GM21619 (cell line): ENCODE data around the gene RAI1.

ENCODE experiments used
- ATAC-seq: cut with Tn5 transposase; IDR thresholded peaks from one replicate; pipeline ENCODE4 v1.9.1; 2021; ENCODE audit not compliant: unreplicated experiment

The RAI1 gene

DNA sequence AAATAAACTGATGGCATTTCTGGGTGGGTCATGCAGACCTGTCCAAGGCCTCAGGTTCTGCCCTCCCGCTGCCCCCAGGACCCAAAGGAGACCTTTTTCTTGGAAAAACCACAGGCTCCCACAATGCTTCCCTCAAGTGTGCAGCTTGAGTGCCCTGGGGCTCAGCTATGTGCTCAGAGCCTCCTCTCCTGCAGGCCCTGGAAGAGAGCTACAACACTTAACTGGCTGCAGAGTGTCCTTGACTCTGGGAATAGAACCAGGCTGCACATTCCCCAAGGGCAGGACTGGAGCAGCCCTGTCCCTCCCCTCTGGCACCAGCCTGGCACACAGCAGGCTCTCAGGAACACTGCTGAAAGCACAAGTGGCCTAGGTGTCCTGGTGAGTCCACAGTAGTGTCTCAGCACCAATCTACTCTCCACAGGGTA lies 160.4 kb downstream of the RAI1 start:
- ATAC-seq, result no peak

DNA sequence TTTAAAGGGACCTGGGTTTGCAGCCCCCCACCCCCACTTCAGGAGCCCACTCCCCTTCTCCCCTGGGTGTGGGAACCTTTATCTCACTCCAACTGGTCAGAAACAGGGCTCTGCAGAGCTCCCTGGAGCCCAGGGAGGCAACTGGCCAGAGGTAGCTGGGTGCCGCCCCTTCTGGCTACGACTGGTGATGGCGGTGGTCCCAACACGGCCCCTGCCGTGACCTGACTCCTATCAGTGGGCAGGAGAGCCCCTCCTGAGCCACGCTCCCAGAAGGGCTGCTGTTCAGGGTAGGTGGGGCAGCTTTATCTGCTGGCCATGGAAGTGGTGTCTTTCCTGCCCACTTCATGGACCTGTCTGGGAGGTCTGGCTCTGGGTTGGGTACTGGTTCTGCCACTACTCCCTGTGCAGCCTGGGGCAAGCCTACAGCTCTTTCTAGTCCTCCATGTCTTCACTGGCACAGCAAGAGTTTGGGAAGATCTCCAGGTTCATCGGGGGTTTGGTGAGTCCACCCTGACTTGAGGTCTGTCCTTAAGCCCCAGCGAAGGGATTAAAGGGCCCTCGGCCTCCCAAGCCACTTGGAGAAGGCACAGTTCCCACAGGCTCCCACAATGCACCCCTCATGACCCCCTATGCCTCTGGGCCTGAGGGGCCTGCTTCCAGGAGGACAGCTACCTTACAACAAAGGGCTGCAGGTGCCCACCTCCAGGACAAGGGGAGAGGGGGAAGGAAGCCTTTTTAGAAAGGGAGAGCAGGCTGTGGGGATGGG lies 161.0 kb downstream of the RAI1 start:
- ATAC-seq, result no peak

DNA sequence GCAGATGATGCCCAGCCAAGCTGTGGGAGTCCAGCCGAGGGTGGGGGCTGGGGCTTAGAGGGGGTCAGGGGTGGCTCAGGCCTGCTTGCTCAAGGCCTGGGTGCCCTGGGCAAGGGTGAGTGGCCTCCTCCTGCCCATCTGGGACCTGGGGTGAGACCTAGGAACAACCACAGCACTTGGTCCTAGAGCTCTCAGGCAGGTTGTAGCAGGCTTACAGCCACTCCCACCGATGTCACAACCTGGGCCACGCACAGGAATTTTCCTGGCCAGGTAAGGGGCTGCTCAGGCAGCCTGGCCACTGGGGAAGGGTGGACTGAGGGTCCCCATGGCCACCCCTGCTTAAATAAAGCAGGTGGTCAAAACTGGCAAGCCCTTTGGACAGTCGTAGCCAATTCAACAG lies 161.8 kb downstream of the RAI1 start:
- ATAC-seq, result no peak

DNA sequence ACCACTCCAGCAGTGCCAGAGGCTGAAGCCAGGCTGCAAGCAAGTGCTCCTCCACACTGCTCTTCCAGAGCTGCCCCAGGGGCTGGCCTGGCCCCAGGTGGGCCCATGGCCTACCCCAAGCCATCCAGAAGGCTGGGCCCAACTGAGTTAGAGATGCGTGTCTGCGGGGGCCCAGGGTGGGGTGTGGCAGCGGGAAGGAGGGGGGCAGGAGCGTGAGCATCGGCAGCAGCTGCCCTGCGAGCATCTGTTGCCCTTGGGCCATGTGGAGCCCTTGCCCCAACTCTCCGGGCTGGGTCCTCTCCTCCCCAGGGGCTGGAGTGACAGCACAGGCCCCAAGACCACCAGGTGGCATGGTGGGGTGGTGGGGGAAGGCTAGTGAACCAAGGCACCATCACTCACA lies 162.8 kb downstream of the RAI1 start:
- no peak for ATAC-seq

DNA sequence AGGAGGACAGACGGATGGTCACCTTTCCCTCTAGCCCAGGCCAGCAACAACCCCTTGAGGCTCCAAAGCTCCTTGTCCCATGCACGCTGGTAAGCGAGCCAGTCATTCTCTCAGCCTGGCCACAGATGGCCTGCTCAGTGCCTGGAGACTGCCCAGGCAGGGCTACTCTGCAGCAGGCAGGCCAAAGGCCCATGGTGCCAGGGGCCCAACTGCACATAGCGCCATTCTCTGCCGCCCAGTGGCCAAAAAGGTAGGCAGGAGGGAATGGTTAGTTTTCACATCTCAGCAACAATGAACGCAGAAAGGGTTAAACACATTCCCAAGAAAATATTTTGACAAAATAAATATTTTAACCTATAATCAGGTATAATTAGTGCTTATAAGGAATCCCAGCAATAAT lies 163.2 kb downstream of the RAI1 start:
- ATAC-seq, result no peak

DNA sequence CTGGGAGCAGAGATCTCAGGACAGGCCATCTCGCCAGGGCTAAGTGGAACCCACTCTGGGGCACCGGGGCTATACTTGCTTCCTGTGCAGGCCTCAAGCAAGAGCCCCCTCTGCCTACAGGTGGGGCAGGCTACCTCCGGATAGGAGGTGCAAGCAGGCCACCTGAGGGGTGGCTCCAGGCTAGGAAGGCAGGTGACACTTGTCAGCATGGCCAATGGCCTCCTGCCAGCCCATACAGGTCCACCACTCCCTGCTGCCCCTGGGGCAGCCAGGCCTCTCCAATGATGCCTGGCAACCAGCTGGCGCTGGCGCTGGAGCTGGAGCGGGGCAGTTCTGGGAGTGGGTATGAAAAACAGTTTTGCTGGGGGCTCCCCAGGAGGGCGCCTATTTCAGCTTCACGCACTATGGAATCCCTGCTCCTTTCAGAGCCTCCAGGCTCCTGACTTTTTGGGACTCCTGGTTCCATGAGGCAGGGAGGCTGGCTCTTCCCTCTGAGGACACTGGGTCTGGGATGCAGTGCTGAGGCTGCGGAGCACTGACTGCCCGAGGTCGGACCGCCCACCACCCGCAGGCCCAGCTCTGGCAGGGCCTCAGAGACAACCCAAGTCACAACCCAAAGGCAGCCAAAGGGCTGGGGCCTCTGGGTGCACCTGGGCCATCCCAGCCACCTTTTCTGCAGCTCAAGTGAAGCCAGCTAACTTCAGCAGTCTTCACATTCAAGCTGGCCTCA lies 164.0 kb downstream of the RAI1 start:
- ATAC-seq, result no peak

DNA sequence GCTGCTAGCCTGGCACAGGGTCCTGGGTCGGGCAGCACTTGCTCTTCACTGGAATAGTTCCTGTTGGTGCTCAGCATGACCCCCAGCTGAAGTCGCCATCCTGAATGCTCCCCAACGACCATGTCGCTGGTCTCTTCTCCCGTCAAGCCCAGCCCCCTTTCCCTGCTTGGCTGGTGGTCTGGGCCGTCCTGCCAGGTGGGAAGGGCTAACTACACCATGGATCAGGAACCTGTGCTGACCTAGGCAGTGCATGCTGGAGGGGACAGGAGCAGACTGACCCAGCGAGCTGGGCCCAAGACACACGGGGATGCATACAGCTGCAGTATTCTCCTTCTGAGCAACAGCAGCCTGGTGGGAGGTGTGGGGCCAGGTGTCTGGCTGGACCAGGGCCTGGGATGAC lies 164.7 kb downstream of the RAI1 start:
- ATAC-seq, result no peak

DNA sequence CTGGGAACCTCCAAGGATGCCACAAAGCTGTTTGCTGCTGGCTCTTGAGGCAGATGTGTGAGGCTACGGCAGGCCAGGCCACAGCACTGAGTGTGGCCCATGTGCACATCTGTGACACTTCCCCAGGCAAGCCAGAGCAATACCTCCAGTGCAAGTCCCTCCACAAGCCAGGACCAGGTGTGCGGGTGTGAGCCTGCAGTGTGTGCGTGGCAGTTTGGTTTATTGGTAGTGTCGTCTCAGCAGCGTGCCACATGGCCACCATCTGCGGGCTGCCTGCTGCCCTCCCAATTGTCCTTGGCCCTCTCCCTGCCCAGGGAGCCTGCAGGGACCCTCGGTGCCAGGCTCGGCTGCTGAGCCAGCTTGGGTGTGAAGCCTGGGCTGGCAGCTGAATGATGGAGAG lies 165.4 kb downstream of the RAI1 start:
- ATAC-seq, result no peak

DNA sequence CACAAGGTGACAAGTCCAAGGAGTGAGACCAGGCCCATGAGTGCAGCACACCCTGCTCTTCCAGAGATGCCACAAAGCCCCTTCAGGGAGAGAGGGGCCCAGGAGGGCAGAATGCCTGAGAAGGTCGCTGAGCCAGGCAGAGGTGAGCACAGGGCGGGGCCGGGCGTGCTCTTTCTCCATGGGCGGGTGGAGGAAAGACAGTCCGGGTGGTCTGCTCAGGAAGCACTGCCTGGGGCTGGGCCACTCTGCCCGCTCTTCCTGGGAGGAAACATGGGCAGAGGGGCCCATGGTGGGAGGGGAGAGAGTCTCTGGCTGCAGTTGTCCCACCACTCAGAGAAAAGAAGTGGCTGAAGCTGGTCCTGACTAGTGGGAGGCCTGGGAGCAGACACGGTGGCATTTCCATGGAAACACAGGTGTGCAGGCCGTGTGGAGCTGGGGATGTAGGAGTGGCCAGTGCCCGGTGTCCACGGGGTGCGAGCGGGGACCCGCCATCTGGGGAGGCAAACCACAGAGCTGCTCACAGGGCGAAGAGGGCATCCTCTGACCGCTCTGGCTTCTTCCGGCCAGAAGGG lies 165.9 kb downstream of the RAI1 start:
- ATAC-seq, result no peak

DNA sequence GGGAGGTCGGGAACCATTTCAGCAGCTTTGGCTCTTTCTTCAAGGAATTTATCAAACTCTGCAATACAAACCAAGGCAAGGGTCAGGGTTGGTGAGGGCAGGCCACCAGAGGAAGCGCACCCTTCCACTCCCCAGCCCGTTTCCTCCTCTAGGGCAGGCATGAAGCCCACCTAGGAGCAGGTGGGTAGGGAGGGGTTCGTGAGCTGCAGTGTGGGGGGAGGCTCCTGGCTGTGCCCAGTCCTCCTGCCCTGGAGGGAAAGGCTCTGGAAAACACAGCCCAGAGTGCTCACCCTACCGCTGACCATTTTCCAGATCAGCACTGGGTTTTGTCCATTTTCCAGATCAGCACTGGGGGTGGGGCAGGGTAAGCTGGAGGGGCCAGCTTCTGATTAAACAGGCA lies 166.5 kb downstream of the RAI1 start:
- no peak for ATAC-seq

DNA sequence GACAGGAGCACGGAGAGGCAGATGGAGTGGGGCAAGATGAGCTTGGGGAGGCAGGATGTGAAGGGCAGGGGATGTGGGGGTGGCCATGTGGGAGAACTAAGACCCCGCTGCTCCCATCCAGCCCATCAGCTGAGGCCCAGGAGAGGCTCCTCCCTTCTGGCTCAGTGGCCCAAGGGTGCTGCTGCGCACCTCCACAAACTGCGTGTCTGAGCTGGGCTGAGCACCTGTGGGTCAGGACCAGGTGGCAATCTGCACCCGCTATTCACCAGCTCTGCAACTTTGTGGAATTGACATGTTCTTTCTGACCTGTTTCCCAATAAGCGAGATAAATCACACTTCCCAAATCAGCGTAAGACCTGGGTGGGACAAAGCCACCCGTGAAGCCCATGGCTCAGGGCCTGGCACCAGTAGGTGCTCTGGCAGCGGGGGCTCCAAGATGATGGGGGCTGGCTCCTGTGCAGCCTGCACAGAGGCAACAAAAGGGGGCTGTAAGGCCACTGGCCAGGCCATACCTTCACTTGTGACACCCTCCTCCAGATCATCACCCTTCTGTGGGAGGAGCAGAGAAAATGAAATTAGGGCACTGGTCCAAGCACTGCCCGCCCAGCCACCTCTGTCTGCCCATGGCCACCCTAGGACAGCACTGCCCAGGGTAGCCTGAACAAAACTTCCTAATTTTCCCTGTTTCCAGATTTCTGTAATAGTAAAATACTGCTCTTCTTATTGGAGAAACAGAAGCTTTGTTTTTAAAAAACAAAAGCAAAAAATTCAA lies 167.2 kb downstream of the RAI1 start:
- ATAC-seq, result no peak

DNA sequence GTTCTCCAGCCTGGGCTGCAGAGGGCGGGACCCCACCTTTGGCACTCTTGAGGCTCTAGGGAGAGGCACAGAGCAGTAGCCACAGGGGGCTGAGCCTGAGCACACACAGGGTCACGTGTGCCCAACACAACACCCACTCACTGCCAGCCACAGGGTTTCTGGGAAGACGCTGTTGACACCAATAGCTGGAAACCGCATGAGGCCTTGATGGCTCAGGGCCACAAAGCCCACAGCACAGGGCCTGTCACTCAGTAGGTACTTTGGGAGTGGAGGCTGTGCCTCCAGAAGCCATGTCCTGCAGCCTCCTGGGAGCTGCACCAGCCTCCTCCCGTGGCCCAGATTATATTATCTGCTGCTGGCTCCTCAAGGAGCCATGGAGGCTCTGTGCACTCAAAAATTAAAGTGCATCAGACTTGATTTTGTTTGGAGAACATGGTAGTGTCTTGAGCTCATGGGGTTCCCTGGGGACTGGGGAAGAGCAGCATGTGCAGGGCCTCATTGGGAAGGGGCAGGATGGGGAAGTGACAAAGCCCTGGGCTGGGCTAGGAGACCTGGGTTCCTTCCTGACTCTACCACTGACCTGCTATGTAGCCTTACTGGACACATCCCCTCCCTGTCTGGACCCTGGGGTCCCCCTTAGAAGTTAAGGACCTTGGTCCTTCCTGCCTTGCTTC lies 168.0 kb downstream of the RAI1 start:
- ATAC-seq, result no peak

DNA sequence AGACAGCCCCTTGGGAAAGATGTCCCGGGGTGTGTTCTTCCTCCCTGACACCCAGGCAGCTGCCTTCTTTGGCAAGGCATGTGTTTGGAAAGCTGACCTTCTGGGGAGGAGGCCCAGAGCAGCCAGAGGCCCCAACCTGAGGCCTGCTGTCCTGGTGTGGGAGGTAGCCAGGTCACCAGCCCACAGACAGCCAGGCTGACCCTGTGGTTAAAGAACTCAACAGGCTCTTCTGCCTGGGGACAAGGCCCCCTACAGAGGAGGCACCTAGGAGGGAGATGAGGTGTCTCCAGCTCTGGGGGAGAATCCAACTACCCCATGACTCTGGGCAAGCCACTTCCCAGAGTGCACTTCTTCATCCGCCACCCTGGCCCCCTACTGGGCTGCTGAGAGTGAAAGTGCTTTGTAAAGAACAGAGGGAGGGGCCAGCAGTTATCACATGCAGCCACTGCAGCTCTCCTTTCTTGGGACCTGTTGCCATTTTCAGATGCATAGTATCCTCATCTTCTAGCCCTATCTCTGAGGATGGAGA lies 168.7 kb downstream of the RAI1 start:
- ATAC-seq, result no peak

DNA sequence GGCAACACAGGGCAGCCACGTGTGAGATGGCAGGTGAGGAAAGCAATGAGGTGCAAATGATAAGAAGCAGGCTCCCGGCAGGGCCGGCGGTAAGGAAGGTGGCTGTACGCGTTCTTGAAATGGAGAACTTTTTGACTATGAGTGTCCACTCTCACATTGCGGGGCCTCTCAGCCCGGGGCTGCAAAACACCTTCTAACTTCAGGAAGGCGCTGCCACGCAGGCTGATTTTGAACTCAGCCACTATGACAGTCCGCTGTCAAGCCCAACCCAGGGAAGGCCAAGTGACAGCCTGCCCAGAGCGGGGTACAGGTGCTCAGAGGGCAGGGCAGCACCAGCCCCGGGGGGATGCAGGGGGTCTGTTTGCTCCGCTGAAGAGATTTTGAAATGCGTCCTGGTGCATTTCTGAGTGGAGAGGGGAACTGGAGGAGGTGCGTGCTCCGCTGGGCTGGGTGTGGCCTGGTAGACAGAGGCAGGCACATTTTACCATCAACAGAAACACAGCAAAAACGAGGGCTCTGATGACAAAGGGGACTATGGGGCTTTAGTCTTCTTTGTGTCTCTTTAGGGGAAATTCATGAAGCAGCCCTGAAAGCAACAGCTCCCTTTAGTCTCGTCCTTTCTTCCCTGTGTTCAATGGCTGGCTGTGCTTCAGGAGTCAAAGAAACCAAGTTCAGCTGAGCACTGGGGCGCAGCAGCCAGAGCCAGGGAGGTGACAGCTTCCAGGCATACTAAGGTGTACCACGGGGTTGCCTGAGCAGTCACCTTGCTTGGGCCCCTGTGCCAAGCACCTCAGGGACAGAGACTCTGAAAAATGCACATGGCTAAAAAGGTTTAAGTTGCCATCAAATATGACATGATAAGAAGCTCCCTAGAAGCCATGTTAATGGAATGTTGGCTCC lies 170.1 kb downstream of the RAI1 start:
- no peak for ATAC-seq

DNA sequence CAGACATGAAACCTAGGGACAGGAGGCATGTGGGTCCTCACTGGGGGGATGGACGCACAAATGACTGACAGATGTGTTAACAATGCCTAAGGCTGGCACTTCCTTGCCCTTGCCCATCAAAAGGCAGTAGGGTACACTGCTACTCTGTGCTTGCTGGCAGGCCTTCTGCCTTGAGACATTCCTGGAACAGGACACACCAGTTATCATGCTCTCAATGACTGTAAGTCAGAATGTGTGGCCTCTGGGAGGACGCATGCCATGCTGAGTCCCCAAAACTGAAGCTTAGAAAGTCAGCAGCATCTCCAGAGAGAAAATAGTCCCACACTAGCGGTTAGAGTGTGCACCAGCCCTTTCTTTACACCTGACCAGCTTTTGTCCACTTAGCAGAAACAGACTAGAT lies 171.7 kb downstream of the RAI1 start:
- ATAC-seq, result no peak

DNA sequence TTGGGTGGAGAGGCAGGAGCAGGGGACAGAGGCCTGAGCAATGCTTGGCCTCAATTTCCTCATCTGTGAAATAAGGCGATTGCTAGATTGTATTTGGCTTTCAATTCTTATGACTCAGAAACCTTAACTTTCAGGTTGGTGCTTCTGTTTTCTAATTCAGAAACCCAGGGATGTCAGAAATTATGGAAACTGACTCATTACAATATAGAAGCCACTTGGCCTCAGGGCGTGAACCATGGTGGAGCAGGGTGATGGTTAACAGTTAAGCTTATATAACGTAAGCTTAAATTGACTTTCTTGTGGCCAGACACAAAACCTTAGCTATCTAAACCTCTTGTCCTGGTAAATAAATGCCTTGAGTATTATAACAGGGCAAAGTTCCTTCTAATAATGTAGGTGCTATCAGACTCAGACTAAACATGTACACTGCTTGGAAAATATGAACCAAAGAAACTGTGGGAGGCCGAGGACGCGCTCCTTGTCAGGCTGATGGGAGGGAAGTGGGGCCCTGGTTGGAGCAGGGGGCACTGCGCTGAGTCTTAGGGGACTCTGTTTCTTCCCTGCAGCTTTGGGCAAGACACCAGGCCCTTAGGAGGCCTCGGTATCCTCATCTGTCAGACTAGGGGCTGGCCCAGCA lies 172.7 kb downstream of the RAI1 start:
- no peak for ATAC-seq

DNA sequence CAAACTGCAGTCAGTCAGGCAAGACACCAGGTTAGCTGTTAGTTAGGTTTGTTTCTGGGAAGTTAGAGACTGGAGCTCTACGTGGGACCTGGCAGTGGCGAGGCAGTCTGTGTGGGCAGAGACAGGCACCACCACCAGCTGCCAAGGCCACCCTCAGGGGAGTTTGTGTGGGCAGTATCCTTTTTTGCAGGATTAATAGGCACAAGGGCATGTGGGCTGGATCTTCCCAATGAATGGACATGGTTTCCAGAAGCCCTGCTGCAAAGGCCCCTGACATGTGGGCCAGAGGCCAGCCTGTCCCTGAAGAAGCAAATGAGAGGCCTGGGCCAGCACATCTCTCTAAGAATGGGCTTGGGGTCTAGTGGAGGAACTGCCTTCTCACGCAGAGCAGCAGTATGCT lies 174.7 kb downstream of the RAI1 start:
- ATAC-seq, result no peak

DNA sequence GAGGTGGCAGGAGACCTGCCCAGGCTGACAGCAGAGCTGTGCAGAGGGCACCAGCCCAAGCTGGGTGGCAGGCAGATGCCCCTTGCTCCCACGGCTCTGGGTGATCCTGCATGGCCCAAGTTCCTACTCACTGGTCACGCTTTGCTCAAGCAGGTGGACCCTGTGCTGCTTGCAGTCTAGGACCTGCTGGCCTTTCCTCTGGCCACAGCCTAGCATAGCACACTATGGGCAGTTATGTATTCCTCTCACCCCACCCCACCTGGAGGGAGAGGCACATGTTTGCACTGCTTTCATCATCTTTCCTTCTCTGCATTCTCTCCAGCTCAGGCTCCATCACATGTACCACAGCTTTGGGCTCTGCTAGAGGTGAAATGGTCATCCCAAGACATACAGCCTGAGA lies 175.1 kb downstream of the RAI1 start:
- no peak for ATAC-seq

DNA sequence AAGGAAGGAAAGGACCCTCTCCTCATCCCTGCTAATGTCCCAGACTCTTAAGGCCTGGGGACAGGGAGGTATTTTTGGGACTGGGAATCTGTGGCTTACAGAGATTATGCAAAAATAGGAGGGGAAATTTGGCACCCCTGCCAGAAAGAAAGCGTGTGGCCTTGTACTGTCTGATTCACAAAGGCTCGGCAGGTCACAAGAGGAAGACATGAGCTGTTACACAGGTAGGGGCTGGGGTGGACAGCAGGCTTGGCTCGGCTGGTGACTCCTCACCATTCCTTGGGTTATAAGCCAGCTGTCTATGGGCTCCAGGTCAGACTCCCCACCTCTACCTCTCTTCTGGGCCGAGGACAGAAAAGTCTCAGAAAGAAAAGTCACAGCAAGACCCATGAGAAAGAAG lies 176.2 kb downstream of the RAI1 start:
- no peak for ATAC-seq
